IPS-18c (cell line): ENCODE results near the gene HNRNPF.
A peak's percentile ranks its signal among the peaks of the same experiment; 100 is the strongest.
"Not testable (repeated sequence)": the region's sequence is repeated elsewhere in the genome, so short reads cannot be mapped to it uniquely, and the experiment has no call there.

Experiments
- H3K4me3 ChIP-seq: 2 replicates; pipeline ENCODE4 v1.7.0; 2013; ENCODE audit warnings: low read depth, mild to moderate bottlenecking, low read length, moderate library complexity; ENCODE audit not compliant: insufficient read depth
- H3K9me3 ChIP-seq: one replicate; pipeline ENCODE4 v1.6.1; 2013; ENCODE audit warnings: mild to moderate bottlenecking, low read length, moderate library complexity; ENCODE audit not compliant: control insufficient read depth, insufficient read depth

HNRNPF gene

GRCh38 chr10:43403911-43404703, 4.9 kb downstream of the HNRNPF start:
- no peak overlapping the region for H3K4me3 ChIP-seq
- H3K9me3 ChIP-seq: peaks cover 2% of the 10 kb centered on the region

GRCh38 chr10:43402880-43403452, 6.0 kb downstream of the HNRNPF start:
- no peak overlapping the region for H3K4me3 ChIP-seq

GRCh38 chr10:43402176-43402575, 6.8 kb downstream of the HNRNPF start:
- Histone ChIP-seq H3K9me3 (no peaks in the 10 kb centered on the region), H3K4me3 (no peak overlapping the region)

More at GRCh38 chr10:43402880-43403452, 6.0 kb downstream of the HNRNPF start:
- peaks cover 2% of the 10 kb centered on the region for H3K9me3 ChIP-seq

GRCh38 chr10:43401627-43402026, 7.4 kb downstream of the HNRNPF start:
- H3K4me3 ChIP-seq: no peak overlapping the region
- no peaks in the 10 kb centered on the region for H3K9me3 ChIP-seq

GRCh38 chr10:43399320-43400310, 9.4 kb downstream of the HNRNPF start:
- Histone ChIP-seq H3K9me3 (no peaks in the 10 kb centered on the region), H3K4me3 (no peak overlapping the region)

- Histone ChIP-seq H3K9me3 (no peaks in the 10 kb centered on the region), H3K4me3 (no peak overlapping the region)
Observed at GRCh38 chr10:43398939-43399319, 10.1 kb downstream of the HNRNPF start.

GRCh38 chr10:43396928-43397624, 11.9 kb downstream of the HNRNPF start:
- H3K4me3 ChIP-seq: peak overlapping the region; percentile 66
- H3K9me3 ChIP-seq: no peaks in the 10 kb centered on the region

- H3K9me3 ChIP-seq: no peaks in the 10 kb centered on the region
- peak overlapping the region; percentile 95 for H3K4me3 ChIP-seq
Observed at GRCh38 chr10:43396061-43396927, 12.7 kb downstream of the HNRNPF start.

- H3K9me3 ChIP-seq: no peaks in the 10 kb centered on the region
- H3K4me3 ChIP-seq: peak overlapping the region; percentile 95
Observed at GRCh38 chr10:43395571-43396060, 13.4 kb downstream of the HNRNPF start.

GRCh38 chr10:43394868-43395267, 14.1 kb downstream of the HNRNPF start:
- peak overlapping the region; percentile 95; the same call in 1 of the 2 replicates for H3K4me3 ChIP-seq
- no peaks in the 10 kb centered on the region for H3K9me3 ChIP-seq

GRCh38 chr10:43393606-43394360, 15.2 kb downstream of the HNRNPF start:
- no peak overlapping the region; the same call in 1 of the 2 replicates for H3K4me3 ChIP-seq

GRCh38 chr10:43393186-43393585, 15.8 kb downstream of the HNRNPF start:
- not testable (repeated sequence) for H3K4me3 ChIP-seq, H3K9me3 ChIP-seq

More at GRCh38 chr10:43393606-43394360, 15.2 kb downstream of the HNRNPF start:
- no peaks in the 10 kb centered on the region for H3K9me3 ChIP-seq

GRCh38 chr10:43392748-43393147, 16.2 kb downstream of the HNRNPF start:
- H3K4me3 ChIP-seq: no peak overlapping the region; the same call in 1 of the 2 replicates
- no peaks in the 10 kb centered on the region for H3K9me3 ChIP-seq

- no peaks in the 10 kb centered on the region for H3K9me3 ChIP-seq
- H3K4me3 ChIP-seq: no peak overlapping the region
Observed at GRCh38 chr10:43391496-43391895, 17.5 kb downstream of the HNRNPF start.

- Histone ChIP-seq H3K9me3 (no peaks in the 10 kb centered on the region), H3K4me3 (no peak overlapping the region)
Observed at GRCh38 chr10:43390759-43391158, 18.2 kb downstream of the HNRNPF start.
